Nephron (organoid): ENCODE results near the gene VWF.

Source experiments
- H3K27ac Mint-ChIP-seq, 3 experiments: 2 replicates each; pipeline ENCODE4 v1.8.0; 2020; ENCODE audit warnings: mixed read lengths in 3 of 3, mild to moderate bottlenecking in 2 of 3, moderate library complexity in 1 of 3
- H3K27me3 Mint-ChIP-seq: 2 replicates; pipeline ENCODE4 v1.8.0; 2021; ENCODE audit warnings: low read depth, mild to moderate bottlenecking, moderate library complexity, mixed read lengths
- H3K36me3 Mint-ChIP-seq: 2 replicates; pipeline ENCODE4 v1.8.0; 2020; ENCODE audit warnings: low read depth, mixed read lengths
- H3K4me1 Mint-ChIP-seq: 2 replicates; pipeline ENCODE4 v1.8.0; 2020; ENCODE audit warnings: mixed read lengths
- H3K4me3 Mint-ChIP-seq, 3 experiments: 2 replicates each; pipeline ENCODE4 v1.8.0; 2020; ENCODE audit warnings: mild to moderate bottlenecking in 3 of 3, mixed read lengths in 3 of 3, moderate library complexity in 2 of 3
- H3K9me3 Mint-ChIP-seq: 2 replicates; pipeline ENCODE4 v1.8.0; 2020; ENCODE audit warnings: mixed read lengths
- TF ChIP-seq, protein P1 (sequence below), 3 experiments: fragments of 200-600 bp; sonication (generic); IDR thresholded peaks; one replicate each; pipeline ENCODE4 v1.5.0; 2021; ENCODE audit warnings: antibody characterized with exemption in 3 of 3; ENCODE audit not compliant: unreplicated experiment in 3 of 3

The VWF gene

DNA sequence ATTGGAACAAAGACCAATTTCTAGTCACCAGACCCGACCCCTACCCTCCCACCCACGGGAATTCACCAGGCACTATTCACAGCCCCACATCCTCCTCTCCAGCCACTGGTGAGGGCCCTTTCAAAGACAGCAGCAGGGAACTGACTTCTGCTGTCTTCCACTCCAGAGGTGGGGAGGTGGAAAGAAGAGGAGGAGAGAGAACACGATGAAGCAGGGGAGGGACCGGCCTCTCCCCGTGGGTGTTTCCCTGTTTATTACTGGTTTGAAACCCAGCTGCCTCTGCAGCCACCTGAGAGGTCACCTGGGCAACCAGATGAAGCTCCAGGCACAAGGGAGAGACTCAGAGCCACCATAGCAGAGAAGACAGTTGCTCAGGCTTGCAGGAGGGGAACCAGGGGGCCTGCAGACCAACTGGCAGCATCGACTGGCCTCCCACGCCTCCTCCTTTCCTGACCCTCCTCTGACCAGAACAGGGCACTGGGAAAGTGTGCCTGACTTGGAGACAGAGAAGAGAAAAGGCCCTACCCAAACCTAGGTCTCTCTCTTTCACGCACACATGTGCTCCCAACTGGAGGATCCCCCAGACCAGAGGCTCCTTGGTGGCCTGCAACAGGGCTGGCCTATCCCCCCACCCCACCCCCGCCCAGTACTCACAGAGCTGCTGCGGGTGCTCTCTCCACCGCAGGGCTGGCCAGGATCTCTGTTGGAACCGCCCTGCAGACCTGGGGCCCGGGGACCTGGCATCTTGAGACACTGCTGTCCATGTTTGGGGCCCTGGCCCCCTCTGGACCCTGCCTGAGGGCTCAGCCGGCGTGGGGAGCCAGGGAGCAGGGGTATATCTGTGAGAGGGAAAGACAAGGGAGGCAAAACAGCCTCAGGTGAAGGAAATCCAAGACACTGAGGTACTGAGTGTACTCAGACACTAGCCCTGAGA, 202.2 kb downstream of the VWF start:
- Mint-ChIP-seq H3K27ac (no peak overlapping the region), H3K27me3 (peaks cover 36% of the 10 kb centered on the region), H3K9me3 (no peaks in the 10 kb centered on the region), H3K36me3 (no peaks in the 10 kb centered on the region), H3K4me1 (no peaks in the 10 kb centered on the region), H3K4me3 (no peak overlapping the region)
- TF ChIP-seq, protein P1, sequence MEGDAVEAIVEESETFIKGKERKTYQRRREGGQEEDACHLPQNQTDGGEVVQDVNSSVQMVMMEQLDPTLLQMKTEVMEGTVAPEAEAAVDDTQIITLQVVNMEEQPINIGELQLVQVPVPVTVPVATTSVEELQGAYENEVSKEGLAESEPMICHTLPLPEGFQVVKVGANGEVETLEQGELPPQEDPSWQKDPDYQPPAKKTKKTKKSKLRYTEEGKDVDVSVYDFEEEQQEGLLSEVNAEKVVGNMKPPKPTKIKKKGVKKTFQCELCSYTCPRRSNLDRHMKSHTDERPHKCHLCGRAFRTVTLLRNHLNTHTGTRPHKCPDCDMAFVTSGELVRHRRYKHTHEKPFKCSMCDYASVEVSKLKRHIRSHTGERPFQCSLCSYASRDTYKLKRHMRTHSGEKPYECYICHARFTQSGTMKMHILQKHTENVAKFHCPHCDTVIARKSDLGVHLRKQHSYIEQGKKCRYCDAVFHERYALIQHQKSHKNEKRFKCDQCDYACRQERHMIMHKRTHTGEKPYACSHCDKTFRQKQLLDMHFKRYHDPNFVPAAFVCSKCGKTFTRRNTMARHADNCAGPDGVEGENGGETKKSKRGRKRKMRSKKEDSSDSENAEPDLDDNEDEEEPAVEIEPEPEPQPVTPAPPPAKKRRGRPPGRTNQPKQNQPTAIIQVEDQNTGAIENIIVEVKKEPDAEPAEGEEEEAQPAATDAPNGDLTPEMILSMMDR (IDR thresholded peaks at IDR 0.05; ENCODE audit: unreplicated experiment in 3 of 3) = no peak

DNA sequence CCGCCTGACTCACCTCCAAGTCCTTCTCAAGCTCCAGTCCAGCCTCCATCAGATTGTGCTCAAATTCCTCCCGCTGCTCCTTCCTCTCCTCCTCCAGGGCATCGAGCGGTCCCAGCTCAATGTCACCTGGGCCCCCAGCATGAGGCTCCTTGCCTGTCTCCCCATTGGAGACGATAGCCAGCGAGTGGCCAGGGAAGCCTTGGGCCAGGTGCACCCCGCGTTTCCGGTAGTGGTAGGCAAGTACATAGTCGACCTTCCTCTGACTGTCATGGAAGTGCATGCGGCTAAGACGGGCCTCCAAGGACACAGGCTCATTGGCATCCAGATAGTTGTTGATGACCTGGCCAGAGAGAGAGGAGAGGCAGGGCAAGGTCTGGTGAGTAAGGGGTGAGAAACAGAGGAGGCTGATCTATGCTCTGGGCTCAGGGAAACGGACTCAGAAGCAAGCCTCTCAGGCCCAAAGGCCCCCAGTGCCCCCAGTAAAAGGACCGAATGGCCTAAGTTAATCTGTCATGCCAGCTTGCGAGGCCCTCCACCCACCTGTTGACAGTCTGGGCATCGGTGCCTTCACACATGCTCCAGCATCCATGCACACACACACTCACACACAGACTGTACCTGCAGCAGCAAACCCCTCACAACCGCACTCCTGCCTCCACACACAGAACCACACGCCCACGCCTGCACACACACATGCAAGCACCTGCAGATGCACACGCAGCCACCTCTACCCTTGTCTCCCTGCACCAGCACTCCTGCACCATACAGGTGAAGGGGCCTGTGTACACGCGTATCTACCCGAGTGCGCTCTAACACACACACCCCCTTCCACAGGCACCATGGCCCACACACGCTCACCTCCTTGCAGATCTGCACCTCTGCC, 203.2 kb downstream of the VWF start:
- no peak overlapping the region for H3K4me3 Mint-ChIP-seq
- TF ChIP-seq, protein P1 (IDR thresholded peaks at IDR 0.05; ENCODE audit: unreplicated experiment in 3 of 3) = no peak
- H3K9me3 Mint-ChIP-seq = no peaks in the 10 kb centered on the region
- peaks cover 26% of the 10 kb centered on the region for H3K27me3 Mint-ChIP-seq
- H3K4me1 Mint-ChIP-seq = no peaks in the 10 kb centered on the region
- no peak overlapping the region for H3K27ac Mint-ChIP-seq
- H3K36me3 Mint-ChIP-seq = no peaks in the 10 kb centered on the region

DNA sequence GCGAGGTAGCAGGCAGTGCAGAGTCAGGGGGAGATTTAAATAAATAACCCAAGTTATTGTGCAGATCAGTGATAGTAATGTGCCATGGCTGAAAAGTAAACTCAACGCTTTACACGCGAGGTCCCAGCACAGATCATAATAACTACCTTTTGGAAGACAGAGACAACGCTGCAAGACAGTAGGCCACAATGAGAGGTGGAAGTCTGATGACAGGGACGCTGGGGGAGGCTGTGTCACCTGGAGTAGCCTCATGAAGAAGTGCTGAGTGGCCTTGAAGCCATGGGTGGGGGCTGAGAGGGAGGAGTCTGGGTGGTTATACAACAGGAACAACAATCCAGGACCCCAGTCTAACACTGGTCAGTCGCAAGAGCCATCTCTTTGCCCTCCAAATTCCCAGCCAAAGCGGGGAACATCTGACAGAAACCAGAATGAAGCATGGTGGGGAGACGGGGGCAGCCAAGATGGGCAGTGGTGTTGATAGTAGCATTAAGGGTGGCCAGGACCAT, 207.6 kb downstream of the VWF start:
- no peak overlapping the region for H3K27ac Mint-ChIP-seq
- H3K36me3 Mint-ChIP-seq = no peaks in the 10 kb centered on the region
- no peaks in the 10 kb centered on the region for H3K4me1 Mint-ChIP-seq
- H3K27me3 Mint-ChIP-seq = peaks cover 18% of the 10 kb centered on the region
- H3K9me3 Mint-ChIP-seq = no peaks in the 10 kb centered on the region
- TF ChIP-seq, protein P1 (IDR thresholded peaks at IDR 0.05; ENCODE audit: unreplicated experiment in 3 of 3) = no peak
- no peak overlapping the region for H3K4me3 Mint-ChIP-seq

DNA sequence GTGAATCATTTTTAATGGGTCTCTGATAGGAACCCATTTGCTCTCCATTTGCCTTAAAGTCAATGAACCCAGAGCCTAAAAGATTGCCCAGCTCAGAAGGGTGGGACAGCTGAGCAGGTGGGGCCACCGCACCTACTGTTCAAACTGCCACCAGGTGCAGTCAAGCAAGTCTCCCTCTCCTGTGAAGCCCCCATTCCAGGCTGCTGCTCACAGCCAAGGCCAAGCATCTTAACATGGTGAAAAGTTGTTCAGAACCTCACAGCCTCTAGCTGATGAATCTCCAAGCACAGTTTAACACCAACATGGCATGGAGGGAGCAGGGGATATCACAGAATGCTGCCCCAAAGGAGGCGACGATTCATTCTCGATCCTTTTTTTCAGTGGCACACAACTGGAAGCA, 209.0 kb downstream of the VWF start:
- Mint-ChIP-seq H3K36me3 (no peaks in the 10 kb centered on the region), H3K4me3 (no peak overlapping the region), H3K27ac (no peak overlapping the region), H3K4me1 (no peaks in the 10 kb centered on the region), H3K9me3 (no peaks in the 10 kb centered on the region), H3K27me3 (peaks cover 21% of the 10 kb centered on the region)
- TF ChIP-seq, protein P1 (IDR thresholded peaks at IDR 0.05; ENCODE audit: unreplicated experiment in 3 of 3) = no peak

DNA sequence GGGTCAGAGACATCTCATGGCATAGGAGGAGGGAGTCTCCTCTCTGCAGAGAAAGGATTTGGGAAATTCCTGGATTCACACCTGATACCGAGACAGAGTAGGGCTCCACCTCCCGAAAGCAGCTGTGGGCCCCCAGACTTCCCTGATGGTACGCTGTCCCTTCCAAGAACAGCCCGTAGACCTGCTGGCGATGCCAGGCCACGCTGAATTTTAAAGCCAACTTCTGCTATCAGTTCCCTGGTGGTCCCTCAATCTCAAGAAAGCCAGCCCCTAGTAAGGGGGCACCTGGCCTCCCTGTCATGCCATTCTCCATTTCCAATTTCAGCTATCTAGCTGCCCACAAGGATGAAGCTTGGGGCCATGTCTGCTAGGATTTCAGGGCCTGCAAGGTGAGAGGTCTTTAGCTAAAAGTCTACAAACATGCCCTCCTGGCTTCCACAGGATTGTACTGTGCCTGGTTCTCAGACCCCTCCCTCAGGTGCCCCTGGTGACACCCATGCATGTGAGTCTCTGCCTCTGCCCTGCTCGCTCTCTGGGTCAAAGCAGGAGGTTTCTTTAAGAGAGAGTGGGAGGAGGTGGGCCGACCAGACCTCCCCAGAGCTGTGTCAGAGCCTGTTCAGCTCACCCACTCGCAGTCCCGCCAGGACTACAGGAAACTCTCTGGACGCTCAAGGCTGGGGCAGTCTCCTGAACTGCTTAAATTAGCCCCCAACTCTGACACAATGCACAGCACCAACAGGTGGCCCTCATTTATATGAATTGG, 209.9 kb downstream of the VWF start:
- TF ChIP-seq, protein P1 (IDR thresholded peaks at IDR 0.05; ENCODE audit: unreplicated experiment in 3 of 3) = no peak
- Mint-ChIP-seq H3K27ac (no peak overlapping the region), H3K4me1 (no peaks in the 10 kb centered on the region), H3K4me3 (no peak overlapping the region), H3K27me3 (peaks cover 22% of the 10 kb centered on the region), H3K36me3 (no peaks in the 10 kb centered on the region), H3K9me3 (no peaks in the 10 kb centered on the region)
